ENCODE measurements around the gene VWA8.

The VWA8 gene

GRCh38 chr13:41780715-41781706 is 179.9 kb downstream of the VWA8 start:
- no peak overlapping the region for H3K4me3 ChIP-seq (ENCODE audit: low read depth, low read length)
- peak; percentile 94 for DNase-seq (ENCODE audit: low read depth)
- TF ChIP-seq, protein P1, sequence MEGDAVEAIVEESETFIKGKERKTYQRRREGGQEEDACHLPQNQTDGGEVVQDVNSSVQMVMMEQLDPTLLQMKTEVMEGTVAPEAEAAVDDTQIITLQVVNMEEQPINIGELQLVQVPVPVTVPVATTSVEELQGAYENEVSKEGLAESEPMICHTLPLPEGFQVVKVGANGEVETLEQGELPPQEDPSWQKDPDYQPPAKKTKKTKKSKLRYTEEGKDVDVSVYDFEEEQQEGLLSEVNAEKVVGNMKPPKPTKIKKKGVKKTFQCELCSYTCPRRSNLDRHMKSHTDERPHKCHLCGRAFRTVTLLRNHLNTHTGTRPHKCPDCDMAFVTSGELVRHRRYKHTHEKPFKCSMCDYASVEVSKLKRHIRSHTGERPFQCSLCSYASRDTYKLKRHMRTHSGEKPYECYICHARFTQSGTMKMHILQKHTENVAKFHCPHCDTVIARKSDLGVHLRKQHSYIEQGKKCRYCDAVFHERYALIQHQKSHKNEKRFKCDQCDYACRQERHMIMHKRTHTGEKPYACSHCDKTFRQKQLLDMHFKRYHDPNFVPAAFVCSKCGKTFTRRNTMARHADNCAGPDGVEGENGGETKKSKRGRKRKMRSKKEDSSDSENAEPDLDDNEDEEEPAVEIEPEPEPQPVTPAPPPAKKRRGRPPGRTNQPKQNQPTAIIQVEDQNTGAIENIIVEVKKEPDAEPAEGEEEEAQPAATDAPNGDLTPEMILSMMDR (conservative IDR thresholded peaks at IDR 0.05; ENCODE audit: low read depth, low read length) = no peak

GRCh38 chr13:41775251-41775650 is 185.7 kb downstream of the VWA8 start:
- no peak overlapping the region for H3K4me3 ChIP-seq (ENCODE audit: low read depth, low read length)
- TF ChIP-seq, protein P1 (conservative IDR thresholded peaks at IDR 0.05; ENCODE audit: low read depth, low read length) = no peak
- no peak for DNase-seq (ENCODE audit: low read depth)

- H3K4me3 ChIP-seq (ENCODE audit: low read depth, low read length) = no peak overlapping the region
- no peak for DNase-seq (ENCODE audit: low read depth)
- TF ChIP-seq, protein P1 (conservative IDR thresholded peaks at IDR 0.05; ENCODE audit: low read depth, low read length) = no peak
Observed at GRCh38 chr13:41774605-41775218, 186.2 kb downstream of the VWA8 start.

DNA sequence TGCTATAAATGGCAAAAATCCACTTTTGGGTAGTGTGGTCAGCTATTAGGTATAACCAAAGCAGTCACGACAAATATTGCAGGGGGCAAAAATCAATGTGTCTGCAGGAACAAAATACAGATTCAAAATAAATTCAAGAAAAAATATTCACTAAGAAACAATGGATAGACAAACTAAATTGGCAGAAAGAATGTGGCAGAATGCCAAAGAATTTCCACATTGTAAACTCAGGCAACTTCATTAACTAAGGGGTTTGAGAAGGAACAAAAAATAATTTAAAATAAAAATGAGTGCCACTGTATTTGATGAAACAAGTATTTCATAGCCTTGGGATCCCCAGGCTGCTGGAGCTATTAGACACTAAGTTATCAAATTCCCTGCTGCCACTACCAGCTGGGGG is 193.1 kb downstream of the VWA8 start:
- H3K4me3 ChIP-seq (ENCODE audit: low read depth, low read length) = no peak overlapping the region
- DNase-seq (ENCODE audit: low read depth) = peak; percentile 59
- TF ChIP-seq, protein P1 (conservative IDR thresholded peaks at IDR 0.05; ENCODE audit: low read depth, low read length) = no peak

DNA sequence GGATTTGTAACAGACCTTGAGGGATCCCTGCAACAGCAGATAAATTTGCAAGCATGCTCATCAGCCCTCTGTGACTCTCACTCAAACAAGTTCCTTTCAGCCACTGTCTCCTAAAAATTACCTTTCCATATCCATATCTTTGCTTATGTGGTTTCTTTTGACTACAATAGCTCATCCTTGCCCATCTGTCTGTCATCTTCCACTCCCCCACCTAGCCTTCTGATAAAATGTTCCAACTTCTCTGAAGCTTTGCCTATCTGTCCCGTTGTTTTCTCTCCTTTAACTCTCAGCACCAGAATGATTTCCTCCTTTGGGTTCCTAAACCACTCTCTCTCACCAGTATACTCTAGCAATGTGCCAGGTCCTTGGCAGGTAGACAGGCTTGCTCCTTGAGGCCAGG is 194.5 kb downstream of the VWA8 start:
- TF ChIP-seq, protein P1 (conservative IDR thresholded peaks at IDR 0.05; ENCODE audit: low read depth, low read length) = no peak
- no peak overlapping the region for H3K4me3 ChIP-seq (ENCODE audit: low read depth, low read length)
- no peak for DNase-seq (ENCODE audit: low read depth)

GRCh38 chr13:41765813-41766212 is 195.1 kb downstream of the VWA8 start:
- H3K4me3 ChIP-seq (ENCODE audit: low read depth, low read length) = no peak overlapping the region
- TF ChIP-seq, protein P1 (conservative IDR thresholded peaks at IDR 0.05; ENCODE audit: low read depth, low read length) = no peak
- peak; percentile 23 for DNase-seq (ENCODE audit: low read depth)

Data from choroid plexus epithelial cell (primary cell).